ENCODE data around the gene PTCSC3. TPM values are rescaled to one million over a fixed set of nuclear protein-coding genes. Genes with fewer than 3 reads are reported as not detected.

Gene PTCSC3
- total and polyA plus RNA-seq, 9 of the 15 experiments (the other 6 are each of a cell fraction or from before 2014, with no cell fraction given) = not detected

GRCh38 chr14:36163451-36163850, 13.1 kb downstream of the PTCSC3 start:
- Histone ChIP-seq H2AFZ (ENCODE audit: low read depth, low read length) (no peak overlapping the region), H3K27me3 (ENCODE audit: control insufficient read depth in 2 of 2, insufficient read depth in 2 of 2, low read length in 2 of 2) (peaks cover 0 to 3% of the 10 kb centered on the region in 2 experiments; a peak in 2 of 5 replicates), H3K9me1 (ENCODE audit: control insufficient read depth, insufficient read depth, low read length) (no peaks in the 10 kb centered on the region), H3K9me3 (replicated peaks; ENCODE audit: control insufficient read depth, insufficient read depth, low read depth, low read length) (no peaks in the 10 kb centered on the region), H4K20me1 (replicated peaks; ENCODE audit: control insufficient read depth, insufficient read depth, low read length) (no peaks in the 10 kb centered on the region), H3K9ac (ENCODE audit: insufficient read depth in 1 of 2, low read depth in 2 of 2, low read length in 2 of 2) (no peak overlapping the region), H3K36me3 (ENCODE audit: control insufficient read depth, insufficient read depth, low read length) (no peaks in the 10 kb centered on the region), H3K79me2 (ENCODE audit: control insufficient read depth, insufficient read depth, low read length) (no peaks in the 10 kb centered on the region), H3K4me2 (ENCODE audit: insufficient read depth, low read length) (no peak overlapping the region), H3K4me1 (replicated peaks in 1 of 2; ENCODE audit: control insufficient read depth in 2 of 2, insufficient read depth in 2 of 2, low read length in 2 of 2) (no peaks in the 10 kb centered on the region), H3K27ac (ENCODE audit: extremely low read depth, low read depth, low read length) (no peak overlapping the region), H3K4me3 (no peak overlapping the region)
- POLR2A ChIA-PET = no interaction called here
- intact Hi-C loops (cut with micrococcal nuclease) (no loop called here), in situ Hi-C loops (cut with MboI) (no loop called here)
- no TSS peak for BruUV-seq (replicated peaks)
- 0% methylated on average over 5 of the region's 5 CpGs for WGBS (ENCODE audit: insufficient coverage, low coverage, missing lambda C conversion rate)
- FAIRE-seq (no peak), ATAC-seq (no peak), DNase-seq (ENCODE audit: extremely low read depth in 1 of 4, low spot score in 3 of 4) (no peak)
- CTCF ChIA-PET (ENCODE audit: low intra/inter-chr PET ratio) = interaction anchor here (0.6 kb wide), 1 partner anchor 704 kb away, joined by 3 read pairs; no protein-coding TSS in a partner anchor
- TF ChIP-seq PPARD (CRISPR knock-in tag; IDR thresholded peaks at IDR 0.05) (no peak), NBN (IDR thresholded peaks at IDR 0.05; ENCODE audit: low read depth) (no peak)

GRCh38 chr14:36162267-36162666, 14.3 kb downstream of the PTCSC3 start:
- CTCF ChIA-PET (ENCODE audit: low intra/inter-chr PET ratio) = no interaction called here
- no TSS peak for BruUV-seq (replicated peaks)
- Histone ChIP-seq H3K4me3 (no peak overlapping the region), H3K9ac (ENCODE audit: insufficient read depth in 1 of 2, low read depth in 2 of 2, low read length in 2 of 2) (no peak overlapping the region), H3K27ac (ENCODE audit: extremely low read depth, low read depth, low read length) (no peak overlapping the region), H2AFZ (ENCODE audit: low read depth, low read length) (no peak overlapping the region), H3K4me1 (replicated peaks in 1 of 2; ENCODE audit: control insufficient read depth in 2 of 2, insufficient read depth in 2 of 2, low read length in 2 of 2) (no peaks in the 10 kb centered on the region), H3K4me2 (ENCODE audit: insufficient read depth, low read length) (no peak overlapping the region), H3K79me2 (ENCODE audit: control insufficient read depth, insufficient read depth, low read length) (no peaks in the 10 kb centered on the region), H3K9me3 (replicated peaks; ENCODE audit: control insufficient read depth, insufficient read depth, low read depth, low read length) (no peaks in the 10 kb centered on the region), H3K9me1 (ENCODE audit: control insufficient read depth, insufficient read depth, low read length) (no peaks in the 10 kb centered on the region), H4K20me1 (replicated peaks; ENCODE audit: control insufficient read depth, insufficient read depth, low read length) (no peaks in the 10 kb centered on the region), H3K36me3 (ENCODE audit: control insufficient read depth, insufficient read depth, low read length) (no peaks in the 10 kb centered on the region), H3K27me3 (ENCODE audit: control insufficient read depth in 2 of 2, insufficient read depth in 2 of 2, low read length in 2 of 2) (peaks cover 0 to 3% of the 10 kb centered on the region in 2 experiments; a peak in 2 of 5 replicates)
- intact Hi-C loops (cut with micrococcal nuclease) (no loop called here), in situ Hi-C loops (cut with MboI) (no loop called here)
- TF ChIP-seq DNMT1 (IDR thresholded peaks at IDR 0.05) (no peak), HDAC6 (IDR thresholded peaks at IDR 0.05; ENCODE audit: low read depth, low read length) (no peak), GTF2B (IDR thresholded peaks at IDR 0.05; ENCODE audit: extremely low read depth, insufficient read length) (no peak), ZNF778 (CRISPR knock-in tag; IDR thresholded peaks at IDR 0.05) (no peak), HDGF (IDR thresholded peaks at IDR 0.05) (no peak)
- DNase-seq (ENCODE audit: extremely low read depth in 1 of 4, low spot score in 3 of 4) (no peak), ATAC-seq (no peak), FAIRE-seq (no peak)
- POLR2A ChIA-PET = interaction anchor here (0.6 kb wide), 1 partner anchor 203 kb away, joined by 3 read pairs; no protein-coding TSS in a partner anchor
- 0% methylated on average over 7 of the region's 9 CpGs for WGBS (ENCODE audit: insufficient coverage, low coverage, missing lambda C conversion rate)

Measured in K562 (cell line).